ENCODE measurements around the gene IFT80.
"Not testable (repeated sequence)": the region's sequence is repeated elsewhere in the genome, so short reads cannot be mapped to it uniquely, and the experiment has no call there.

The IFT80 gene

DNA sequence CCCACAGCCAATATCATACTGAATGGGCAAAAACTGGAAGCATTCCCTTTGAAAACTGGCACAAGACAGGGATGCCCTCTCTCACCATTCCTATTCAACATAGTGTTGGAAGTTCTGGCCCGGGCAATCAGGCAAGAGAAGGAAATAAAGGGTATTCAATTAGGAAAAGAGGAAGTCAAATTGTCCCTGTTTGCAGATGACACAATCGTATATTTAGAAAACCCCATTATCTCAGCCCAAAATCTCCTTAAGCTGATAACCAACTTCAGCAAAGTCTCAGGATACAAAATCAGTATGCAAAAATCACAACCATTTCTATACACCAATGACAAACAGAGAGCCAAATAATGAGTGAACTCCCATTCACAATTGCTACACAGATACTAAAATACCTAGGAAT is 36.1 kb downstream of the IFT80 start:
- not testable (repeated sequence) for DNase-seq (ENCODE audit: low read depth)

DNA sequence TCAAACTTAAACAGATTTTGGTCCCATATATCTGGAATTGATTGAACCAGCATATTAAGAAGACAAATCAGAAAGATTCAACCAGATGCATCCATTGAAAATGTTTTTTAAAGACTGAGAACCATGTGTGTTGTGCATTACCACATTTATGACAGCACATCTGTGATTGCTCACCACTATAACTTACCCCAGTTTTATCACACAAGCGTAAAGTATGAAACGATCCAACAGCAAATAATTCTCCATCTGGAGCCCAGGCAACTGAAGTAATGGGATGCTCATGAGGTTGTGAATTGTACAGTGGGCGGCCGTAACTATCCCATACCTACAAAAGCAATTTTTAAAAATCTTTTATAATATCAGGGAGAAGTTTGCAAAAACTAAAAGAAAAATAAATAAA is 43.2 kb downstream of the IFT80 start:
- no peak for DNase-seq (ENCODE audit: low read depth)

DNA sequence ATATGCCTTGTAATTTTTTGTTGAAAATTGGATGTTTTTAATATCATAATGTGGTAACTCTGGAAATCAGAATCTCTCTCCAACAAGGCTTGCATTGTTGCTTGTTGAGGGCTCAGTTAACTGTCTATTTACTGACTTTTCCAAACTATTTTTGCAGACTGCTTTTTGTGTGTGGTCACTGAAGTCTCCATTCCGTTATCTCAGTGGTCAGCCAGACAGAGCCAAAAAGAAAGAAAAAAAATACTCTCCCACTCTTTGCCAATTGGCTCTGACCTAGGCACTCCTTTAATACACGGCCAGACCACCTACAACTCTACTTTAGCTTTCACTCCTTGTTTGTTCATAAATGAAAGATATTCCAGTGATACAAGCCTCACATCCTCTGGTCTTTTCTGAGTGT is 52.5 kb downstream of the IFT80 start:
- no peak for DNase-seq (ENCODE audit: low read depth)

DNA sequence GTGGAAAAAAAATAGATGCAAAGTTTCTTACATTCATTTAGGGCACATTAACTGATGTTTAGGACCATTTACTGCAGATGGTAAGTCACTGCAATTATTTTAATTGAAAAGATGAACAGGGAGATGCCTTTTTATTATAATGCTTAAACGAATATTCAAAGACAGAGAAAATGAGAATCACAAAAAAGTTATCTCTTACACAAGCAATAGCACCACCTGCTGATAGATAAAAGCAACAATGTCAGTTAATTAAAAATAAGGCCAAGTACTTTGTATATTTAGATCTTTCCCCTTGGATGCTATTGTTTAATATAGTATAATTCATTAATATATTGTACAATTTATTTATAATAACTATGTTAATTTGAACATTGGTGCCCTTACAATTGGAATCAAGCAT is 55.9 kb downstream of the IFT80 start:
- no peak for DNase-seq (ENCODE audit: low read depth)

DNA sequence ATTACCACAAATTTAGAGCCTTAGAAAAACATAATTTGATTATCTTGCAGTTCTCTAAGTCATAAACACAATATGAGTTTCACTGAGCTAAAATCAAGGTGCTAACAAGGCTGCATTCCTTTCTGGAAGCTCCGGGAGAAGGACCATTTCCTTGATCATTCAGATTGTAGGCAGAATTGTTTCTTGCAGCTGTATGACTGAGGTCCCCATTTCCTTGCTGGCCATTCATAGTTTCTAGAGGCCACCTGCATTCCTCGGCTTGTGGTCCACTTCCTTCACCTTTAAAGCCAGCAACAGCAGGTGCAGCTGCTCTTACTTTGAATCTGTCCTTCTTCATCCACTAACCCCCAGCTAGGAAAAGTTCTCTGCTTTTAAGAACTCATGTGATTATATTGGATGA is 58.7 kb downstream of the IFT80 start:
- no peak for DNase-seq (ENCODE audit: low read depth)

DNA sequence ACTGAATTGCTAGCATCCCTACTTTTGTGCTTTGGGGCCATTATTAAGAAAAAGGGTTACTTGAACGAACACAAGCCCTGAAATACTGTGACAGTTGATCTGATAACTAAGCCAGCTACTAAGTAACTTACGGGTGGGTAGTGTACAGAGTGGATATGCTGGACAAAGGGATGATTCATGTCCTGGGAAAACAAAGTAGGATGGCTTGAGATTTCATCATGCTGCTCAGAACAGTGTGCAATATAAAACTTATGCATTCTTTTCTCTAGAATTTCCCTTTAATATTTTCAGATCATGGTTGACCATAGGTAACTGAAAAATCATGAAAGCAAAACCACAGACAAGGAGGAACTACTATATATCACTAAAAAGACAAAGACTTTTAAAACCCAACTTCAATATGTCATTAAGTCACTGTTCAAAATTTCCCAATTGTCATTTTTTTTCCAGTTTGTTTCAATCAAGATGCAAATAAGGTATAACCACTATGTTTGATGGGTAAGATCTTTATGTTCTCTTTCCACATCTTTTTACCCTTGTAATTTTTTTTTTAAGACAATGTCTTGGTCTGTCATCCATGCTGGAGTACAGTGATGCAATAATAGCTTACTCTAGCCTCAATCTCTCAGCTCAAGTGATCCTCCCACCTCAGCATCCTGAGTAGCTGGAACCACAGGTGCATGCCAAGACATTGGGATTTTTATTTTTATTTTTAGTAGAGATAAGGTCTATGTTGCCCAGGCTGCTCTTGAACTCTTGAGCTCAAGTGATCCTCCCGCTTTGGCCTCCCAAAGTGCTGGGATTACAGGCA is 67.7 kb downstream of the IFT80 start:
- DNase-seq (ENCODE audit: low read depth), result no peak

DNA sequence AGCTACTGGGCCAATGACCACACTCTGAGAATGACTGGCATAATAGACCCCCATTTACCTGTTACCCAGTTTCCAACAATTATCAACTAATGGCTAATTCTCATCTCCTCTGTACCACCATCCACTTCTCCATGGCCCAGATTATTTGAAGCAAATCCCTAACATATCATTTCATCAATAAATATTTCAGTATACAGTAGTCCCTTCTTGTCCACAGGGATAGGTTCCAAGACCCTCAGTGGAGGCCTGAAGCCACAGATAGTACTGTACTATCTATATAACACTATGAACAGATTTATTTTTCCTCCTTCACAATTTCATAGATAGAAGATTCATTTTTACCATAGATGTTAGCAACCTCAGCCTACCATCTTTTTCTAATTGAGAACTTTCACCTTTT is 68.3 kb downstream of the IFT80 start:
- no peak for DNase-seq (ENCODE audit: low read depth)

DNA sequence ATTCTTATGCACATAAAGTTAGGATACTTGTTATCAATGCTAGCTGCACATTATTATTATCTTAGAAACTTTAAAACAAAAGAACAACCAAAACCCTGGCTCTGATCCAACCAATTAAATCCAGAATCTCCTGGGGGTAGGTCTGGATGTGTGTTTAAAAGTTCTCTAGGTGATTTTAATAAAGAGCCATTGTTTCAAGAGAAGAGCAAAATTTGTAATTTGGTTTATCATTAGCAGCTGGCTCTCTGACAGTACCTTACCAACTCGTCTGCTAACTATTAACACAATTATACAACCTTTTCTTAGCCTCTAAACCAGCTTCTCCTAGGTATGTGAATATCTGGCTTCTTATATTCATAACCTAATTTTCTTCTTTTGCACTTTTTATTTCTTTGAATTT is 68.9 kb downstream of the IFT80 start:
- no peak for DNase-seq (ENCODE audit: low read depth)

DNA sequence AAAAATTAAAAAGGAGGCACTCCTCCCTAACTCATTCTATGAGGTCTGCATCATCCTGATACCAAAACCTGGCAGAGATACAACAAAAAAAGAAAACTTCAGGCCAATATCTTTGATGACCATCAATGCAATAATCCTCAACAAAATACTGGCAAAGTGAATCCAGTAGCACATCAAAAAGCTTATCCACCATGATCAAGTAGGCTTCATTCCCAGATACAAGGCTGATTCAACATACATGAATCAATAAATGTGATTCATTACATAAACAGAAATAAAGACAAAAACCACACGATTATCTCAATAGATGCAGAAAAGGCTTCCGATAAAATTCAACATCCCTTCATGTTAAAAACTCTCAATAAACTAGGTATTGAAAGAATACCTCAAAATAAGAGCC is 72.7 kb downstream of the IFT80 start:
- DNase-seq (ENCODE audit: low read depth), result not testable (repeated sequence)

DNA sequence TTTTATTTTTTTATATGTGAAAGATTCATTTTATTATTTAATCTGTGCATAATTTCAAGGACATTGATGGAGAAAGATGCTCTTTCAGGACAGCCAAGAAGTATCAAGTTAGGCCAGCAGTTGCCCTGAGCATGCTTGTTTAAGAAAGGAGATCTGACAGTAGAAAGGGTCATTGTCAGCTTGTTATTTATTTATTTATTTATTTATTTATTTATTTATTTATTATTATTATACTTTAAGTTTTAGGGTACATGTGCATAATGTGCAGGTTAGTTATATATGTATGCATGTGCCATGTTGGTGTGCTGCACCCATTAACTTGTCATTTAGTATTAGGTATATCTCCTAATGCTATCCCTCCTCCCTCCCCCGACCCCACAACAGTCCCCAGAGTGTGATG is 77.2 kb downstream of the IFT80 start:
- DNase-seq (ENCODE audit: low read depth), result not testable (repeated sequence)

DNA sequence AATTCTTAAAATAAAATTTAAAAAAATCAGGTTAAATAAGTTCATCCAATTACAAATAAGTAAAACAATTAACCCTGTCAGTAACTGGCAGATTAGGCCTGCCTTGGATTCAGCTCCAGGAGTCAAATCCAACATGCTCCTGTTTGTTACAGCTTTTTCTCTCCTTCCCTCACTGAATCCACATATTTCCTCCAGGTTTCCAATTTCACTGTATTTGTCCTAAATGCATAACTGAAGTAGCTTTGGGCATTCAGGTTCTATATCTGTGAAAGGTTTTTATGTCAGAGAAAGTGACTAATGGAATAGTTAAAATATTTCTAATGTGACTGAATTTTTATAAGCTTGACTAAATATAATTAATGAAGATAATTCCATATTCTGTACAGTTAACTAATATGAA is 79.7 kb downstream of the IFT80 start:
- DNase-seq (ENCODE audit: low read depth), result no peak

DNA sequence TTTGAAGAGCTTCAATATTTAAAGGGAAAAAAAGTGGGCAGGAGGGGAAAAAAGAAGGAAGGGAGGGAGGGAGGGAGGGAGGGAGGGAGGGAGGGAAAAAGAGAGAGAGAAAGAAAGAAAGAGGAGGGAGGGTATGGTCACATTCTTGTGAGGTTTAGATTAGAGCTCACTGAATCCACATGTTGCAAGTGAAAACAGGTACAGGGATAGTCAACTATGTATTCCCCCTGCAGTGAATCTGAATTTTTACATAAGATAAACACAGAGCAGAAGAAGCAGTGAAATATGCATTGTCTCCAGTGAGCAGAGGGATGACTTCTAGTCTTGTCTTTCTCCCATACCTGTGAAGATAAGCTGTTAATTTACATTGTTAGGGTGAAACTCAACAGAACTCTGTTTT is 84.0 kb downstream of the IFT80 start:
- DNase-seq (ENCODE audit: low read depth), result no peak

DNA sequence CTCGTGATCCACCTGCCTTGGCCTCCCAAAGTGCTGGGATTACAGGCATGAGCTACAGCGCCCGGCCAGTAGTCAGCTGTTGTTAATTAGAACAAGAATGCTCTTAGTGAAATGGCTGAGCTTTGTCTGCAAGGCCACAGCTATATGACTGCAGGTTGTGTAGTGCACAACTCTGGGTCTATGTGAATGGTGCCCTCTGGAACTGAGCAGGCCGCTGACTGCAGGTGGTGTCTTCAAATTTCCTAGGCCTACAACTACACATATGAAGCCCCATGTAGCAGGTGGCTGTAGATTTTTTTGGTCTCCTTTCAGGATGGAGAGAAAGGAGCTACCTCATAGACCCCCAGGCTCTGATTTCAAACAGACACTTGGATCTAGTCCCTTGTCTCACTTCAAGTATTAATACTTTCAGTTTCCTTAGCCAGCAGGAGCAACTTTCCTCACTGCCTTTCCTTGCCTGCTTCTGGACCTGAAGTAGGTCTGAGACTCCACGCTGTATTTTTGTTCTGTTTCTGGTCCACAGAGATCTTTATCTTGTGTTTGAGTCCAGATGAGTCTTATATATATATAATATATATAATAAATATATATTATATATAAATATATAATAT is 86.9 kb downstream of the IFT80 start:
- no peak for DNase-seq (ENCODE audit: low read depth)

DNA sequence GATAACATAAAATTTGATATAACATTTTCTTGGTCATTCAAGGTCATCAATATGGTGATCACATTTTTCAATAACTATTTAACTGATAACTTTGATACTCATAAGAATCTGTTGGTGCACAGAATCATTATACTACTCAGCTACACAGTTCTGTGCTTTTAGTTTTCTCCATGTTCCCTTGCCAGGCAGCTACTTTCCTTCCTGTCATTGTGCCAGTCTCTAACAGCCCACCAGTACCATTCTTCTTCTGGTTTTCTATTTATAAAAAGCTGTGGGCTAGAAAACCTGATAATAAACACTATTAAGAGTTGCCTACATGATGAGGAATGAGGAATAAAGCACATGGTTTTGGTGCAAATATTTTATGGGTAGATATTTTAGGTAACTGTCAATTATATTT is 96.2 kb downstream of the IFT80 start:
- no peak for DNase-seq (ENCODE audit: low read depth)

DNA sequence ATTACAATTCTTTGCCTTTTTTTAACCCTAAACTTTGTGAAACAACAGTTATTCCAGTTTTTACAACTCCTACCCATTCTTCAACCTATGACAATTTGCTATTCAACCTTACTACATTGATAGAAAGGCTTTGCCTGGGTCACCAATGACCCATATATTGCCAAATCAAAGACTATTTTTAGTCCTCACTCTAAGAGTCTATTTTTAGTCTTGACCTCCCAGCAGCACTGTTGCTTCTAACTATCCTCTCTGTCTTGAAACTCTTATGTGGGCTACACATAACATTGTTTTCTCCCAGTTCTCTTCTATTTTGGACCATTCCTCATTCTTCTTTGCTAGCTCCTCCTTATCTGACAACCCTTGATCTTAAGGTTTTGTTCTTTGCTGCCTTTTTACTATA is 102.4 kb downstream of the IFT80 start:
- DNase-seq (ENCODE audit: low read depth), result no peak

DNA sequence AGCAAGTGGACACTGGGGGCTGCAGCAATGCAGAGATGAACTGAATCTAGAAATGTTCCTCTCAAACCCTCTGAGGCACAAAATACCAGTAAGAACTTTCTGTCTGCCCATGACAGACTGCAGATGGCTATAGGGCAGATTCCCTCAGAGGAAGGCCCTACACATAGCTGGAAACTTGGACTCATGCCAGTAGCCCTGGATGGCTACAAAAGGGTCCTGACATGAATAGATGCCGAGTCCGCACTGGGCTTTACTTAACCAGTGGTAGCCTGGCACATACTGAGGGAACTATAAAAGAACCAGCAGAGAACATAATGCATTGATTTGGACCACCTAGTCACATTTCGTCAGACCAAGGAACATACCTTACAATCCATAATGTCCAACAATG is 107.1 kb downstream of the IFT80 start:
- no peak for DNase-seq (ENCODE audit: low read depth)

DNA sequence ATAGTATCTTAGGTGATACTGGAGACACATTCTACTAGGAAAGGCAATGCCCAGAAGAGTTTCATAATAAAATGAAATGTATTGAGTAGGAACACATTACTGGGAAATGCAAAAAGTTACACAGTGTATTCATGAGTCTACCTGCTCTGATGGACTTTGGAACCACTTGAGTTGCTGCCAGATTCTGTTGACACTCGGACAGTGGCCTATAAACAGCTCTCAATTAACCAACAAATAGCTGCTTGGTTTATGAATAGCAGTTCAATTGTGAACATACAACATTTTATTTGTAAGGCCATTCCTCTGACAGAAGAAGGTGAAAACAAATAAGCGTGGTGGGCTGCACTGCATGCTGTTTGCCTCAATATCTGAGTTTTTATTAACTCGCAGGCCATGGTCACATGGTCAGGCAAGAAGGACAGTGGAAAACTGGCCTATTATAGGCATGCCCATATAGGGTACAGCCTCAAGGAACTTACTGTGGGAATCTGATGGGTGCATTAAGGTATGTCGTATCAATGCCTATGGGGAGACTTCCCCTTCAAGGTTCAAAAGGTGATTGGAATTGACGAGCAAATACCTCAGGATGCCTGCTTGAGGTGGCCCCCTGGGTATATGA is 107.6 kb downstream of the IFT80 start:
- no peak for DNase-seq (ENCODE audit: low read depth)

DNA sequence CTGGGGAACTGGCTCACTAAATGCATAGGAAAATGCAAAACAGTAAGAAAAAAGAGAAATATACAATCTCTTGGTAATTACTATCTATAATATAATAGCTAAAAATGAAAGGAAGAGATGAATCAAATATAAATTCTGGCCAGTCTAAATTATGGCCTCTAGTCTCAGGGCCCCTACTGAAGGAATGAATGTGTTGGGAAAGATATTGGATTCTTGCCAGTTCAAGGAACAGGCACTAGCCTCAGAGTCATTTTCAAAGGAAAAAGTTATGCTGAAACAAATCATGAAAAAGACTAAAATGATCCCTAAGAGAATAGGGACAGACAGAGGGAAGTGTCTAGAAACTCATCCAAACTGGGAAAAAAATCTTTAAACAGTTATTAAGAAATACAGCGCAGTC is 111.4 kb downstream of the IFT80 start:
- DNase-seq (ENCODE audit: low read depth), result no peak

DNA sequence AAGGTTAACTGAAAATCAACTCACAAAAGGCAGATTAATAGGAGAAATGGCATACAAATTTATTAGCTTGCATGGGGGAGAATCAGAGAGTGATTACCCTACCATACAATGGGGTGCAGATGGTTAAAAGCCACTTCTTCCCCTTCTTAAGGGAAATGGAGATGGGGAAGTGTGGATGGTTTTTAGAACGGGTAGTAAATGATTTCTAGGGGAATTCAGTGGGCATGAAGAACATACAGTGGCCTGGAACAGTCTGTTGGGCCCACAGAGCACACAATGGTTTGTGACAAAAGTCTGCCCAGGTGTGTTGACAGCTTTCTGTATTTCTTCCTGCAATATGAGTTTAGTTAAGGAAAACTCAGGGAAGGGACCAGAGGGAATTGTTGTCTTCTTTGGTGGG is 112.8 kb downstream of the IFT80 start:
- DNase-seq (ENCODE audit: low read depth), result no peak

DNA sequence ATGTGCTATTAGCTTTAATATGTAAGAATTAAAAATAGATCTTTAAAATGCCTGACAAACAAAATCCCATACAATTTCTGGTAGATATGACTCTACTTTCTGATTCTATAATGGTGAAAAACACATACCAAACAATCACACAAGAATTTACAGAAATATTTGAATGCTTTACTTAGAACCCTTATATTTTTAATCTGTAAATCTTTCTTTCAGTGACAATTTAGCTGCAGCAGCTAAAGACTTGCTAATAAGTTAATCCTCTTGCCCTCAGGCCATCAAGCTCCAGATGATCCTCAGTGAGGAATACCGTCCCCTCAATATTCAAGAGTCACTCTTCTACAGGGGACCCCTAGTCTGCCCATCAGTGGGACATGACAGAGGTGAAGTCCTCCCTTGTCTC is 118.2 kb downstream of the IFT80 start:
- DNase-seq (ENCODE audit: low read depth), result no peak

DNA sequence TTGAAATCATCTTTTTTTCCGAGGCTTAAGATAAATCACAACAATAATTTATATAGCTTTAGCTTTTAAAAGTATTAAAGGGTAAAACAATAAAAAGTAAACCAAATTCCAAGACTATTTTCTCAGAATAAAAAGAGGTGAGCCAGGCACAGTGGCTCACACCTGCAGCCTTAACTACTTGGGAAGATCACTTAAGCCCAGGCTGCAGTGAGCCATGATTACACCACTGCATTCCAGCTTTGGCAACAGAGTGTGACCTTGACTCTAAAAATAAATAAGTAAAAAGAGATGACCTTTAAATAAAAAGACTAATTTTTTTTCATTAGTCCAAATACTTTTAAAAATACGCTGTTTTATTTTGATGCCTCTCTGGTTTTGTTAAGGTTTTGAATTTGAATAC is 119.4 kb downstream of the IFT80 start:
- DNase-seq (ENCODE audit: low read depth), result no peak

DNA sequence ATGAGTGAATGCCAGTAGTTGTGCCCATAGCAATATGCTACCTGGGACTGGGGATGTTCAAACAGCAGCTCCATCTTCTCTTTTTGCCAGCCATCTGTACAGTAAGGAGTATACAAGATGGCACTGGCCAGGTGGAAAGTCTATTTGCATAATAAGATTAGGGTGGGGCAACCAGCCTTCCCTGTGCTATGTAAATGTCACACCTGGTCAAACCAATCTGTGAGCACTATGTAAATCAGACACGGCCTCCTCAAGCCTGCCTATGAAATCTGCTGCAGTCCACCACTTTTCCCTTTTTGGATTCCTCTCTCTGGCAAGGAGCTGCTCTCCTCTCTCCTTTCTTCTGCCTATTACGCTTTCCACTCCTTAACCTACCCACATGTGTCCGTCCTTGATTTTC is 120.8 kb downstream of the IFT80 start:
- DNase-seq (ENCODE audit: low read depth), result no peak

DNA sequence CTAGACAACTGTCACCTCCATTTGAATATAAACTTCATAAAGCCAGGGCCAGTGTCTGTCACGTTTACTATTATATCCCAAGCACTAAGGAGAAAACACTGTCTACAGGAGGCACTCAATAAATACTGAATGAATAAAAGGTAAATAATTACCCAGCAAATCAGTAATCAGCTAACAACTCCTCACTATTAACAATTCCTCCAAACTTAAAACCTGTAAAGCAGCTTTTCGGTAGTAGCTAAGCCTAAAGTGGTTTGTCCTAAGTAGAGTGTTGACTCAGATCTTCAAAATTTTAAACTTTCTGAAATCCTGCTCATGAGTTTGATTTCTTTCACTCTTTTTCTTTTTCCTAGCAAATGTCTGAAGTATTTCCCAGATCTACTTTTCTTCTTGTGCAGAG is 133.9 kb downstream of the IFT80 start:
- no peak for DNase-seq (ENCODE audit: low read depth)

Measured in activated gamma-delta T cell treated with anti-CD3 and anti-CD28 coated beads, Interleukin-2, amount 50 U/mL, for 16 hours (primary cell).